ENCODE results near the gene ADGRV1.

The ADGRV1 gene

GRCh38 chr5:91077623-91078022, 519.0 kb downstream of the ADGRV1 start:
- TF ChIP-seq, protein P1, sequence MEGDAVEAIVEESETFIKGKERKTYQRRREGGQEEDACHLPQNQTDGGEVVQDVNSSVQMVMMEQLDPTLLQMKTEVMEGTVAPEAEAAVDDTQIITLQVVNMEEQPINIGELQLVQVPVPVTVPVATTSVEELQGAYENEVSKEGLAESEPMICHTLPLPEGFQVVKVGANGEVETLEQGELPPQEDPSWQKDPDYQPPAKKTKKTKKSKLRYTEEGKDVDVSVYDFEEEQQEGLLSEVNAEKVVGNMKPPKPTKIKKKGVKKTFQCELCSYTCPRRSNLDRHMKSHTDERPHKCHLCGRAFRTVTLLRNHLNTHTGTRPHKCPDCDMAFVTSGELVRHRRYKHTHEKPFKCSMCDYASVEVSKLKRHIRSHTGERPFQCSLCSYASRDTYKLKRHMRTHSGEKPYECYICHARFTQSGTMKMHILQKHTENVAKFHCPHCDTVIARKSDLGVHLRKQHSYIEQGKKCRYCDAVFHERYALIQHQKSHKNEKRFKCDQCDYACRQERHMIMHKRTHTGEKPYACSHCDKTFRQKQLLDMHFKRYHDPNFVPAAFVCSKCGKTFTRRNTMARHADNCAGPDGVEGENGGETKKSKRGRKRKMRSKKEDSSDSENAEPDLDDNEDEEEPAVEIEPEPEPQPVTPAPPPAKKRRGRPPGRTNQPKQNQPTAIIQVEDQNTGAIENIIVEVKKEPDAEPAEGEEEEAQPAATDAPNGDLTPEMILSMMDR (IDR thresholded peaks at IDR 0.05; ENCODE audit: insufficient read depth, low read length, poor library complexity, severe bottlenecking) = no peak
- Histone ChIP-seq H3K36me3 (ENCODE audit: control insufficient read depth, insufficient read depth, low read length) (no peaks in the 10 kb centered on the region), H3K4me3 (replicated peaks; ENCODE audit: low read depth, low read length) (no peak overlapping the region), H3K27me3 (replicated peaks; ENCODE audit: control insufficient read depth, insufficient read depth, low read length) (no peaks in the 10 kb centered on the region)
- DNase-seq (ENCODE audit: extremely low read depth, insufficient read length) = no peak

DNA sequence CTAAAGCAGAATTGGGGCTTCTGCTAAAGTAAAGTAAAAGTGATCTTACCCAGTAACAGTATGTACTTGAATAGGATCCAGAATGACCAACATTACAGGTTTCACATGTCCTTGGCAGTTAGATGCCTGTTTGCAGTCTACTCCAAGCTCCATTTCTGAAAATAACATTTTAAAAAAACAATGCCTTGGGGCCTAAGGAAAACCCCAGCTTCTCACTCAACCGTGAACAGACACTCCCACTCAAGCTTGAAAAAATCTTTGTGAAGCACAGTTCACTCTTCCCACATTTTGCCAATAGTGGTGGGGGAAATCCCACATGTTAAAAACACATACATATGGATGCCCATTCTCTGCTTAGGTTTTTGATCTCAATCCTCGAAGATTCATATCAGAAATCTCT, 520.4 kb downstream of the ADGRV1 start:
- Histone ChIP-seq H3K4me3 (replicated peaks; ENCODE audit: low read depth, low read length) (no peak overlapping the region), H3K36me3 (ENCODE audit: control insufficient read depth, insufficient read depth, low read length) (no peaks in the 10 kb centered on the region), H3K27me3 (replicated peaks; ENCODE audit: control insufficient read depth, insufficient read depth, low read length) (no peaks in the 10 kb centered on the region)
- DNase-seq (ENCODE audit: extremely low read depth, insufficient read length) = no peak
- TF ChIP-seq, protein P1 (IDR thresholded peaks at IDR 0.05; ENCODE audit: insufficient read depth, low read length, poor library complexity, severe bottlenecking) = no peak

DNA sequence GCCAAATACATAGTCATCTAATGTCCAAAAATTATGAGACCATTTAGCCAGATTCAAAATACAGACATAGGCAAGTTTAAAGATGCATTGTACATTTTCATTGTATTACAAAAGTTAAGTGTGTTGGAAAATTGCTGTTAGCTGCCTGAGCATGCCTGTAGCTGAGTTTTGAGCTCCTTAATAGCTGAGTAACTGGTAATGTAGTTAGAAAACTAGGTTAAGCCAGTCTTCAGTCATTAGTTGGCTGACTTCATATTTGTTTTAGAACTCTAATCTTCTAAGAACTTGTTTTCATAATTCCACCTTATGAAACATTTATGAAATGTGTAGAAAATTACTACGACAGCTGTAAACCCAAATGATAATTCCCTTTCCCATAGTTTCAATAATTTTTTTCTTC, 531.2 kb downstream of the ADGRV1 start:
- DNase-seq (ENCODE audit: extremely low read depth, insufficient read length) = no peak
- no peaks in the 10 kb centered on the region for H3K36me3 ChIP-seq (ENCODE audit: control insufficient read depth, insufficient read depth, low read length)
- H3K4me3 ChIP-seq (replicated peaks; ENCODE audit: low read depth, low read length) = no peak overlapping the region
- TF ChIP-seq, protein P1 (IDR thresholded peaks at IDR 0.05; ENCODE audit: insufficient read depth, low read length, poor library complexity, severe bottlenecking) = no peak
- H3K27me3 ChIP-seq (replicated peaks; ENCODE audit: control insufficient read depth, insufficient read depth, low read length) = no peaks in the 10 kb centered on the region; the same call in 1 of the 2 replicates

DNA sequence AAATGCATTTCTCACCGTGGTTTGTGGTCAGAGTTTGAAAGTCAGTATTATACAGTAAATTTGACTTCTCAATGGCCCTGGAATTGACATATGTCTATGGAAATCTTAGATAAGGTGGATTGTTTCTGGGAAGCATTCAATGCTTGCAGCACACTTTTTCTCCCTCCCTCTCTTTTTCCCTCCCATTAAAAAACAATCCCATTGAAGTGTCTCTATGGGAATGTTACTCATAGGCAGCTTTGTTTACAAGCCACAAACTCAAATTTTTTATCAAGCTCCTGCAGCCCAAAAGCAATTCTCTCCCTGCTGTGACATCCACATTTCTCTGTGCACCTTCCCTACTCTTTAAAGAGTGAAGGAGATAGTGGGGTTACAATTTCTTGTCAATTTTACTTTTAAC, 532.4 kb downstream of the ADGRV1 start:
- Histone ChIP-seq H3K27me3 (replicated peaks; ENCODE audit: control insufficient read depth, insufficient read depth, low read length) (no peaks in the 10 kb centered on the region; the same call in 1 of the 2 replicates), H3K4me3 (replicated peaks; ENCODE audit: low read depth, low read length) (no peak overlapping the region), H3K36me3 (ENCODE audit: control insufficient read depth, insufficient read depth, low read length) (no peaks in the 10 kb centered on the region)
- TF ChIP-seq, protein P1 (IDR thresholded peaks at IDR 0.05; ENCODE audit: insufficient read depth, low read length, poor library complexity, severe bottlenecking) = no peak
- DNase-seq (ENCODE audit: extremely low read depth, insufficient read length) = no peak

GRCh38 chr5:91091471-91092234, 533.1 kb downstream of the ADGRV1 start:
- Histone ChIP-seq H3K36me3 (ENCODE audit: control insufficient read depth, insufficient read depth, low read length) (no peaks in the 10 kb centered on the region), H3K27me3 (replicated peaks; ENCODE audit: control insufficient read depth, insufficient read depth, low read length) (no peaks in the 10 kb centered on the region; the same call in 1 of the 2 replicates), H3K4me3 (replicated peaks; ENCODE audit: low read depth, low read length) (no peak overlapping the region)
- no peak for DNase-seq (ENCODE audit: extremely low read depth, insufficient read length)
- TF ChIP-seq, protein P1 (IDR thresholded peaks at IDR 0.05; ENCODE audit: insufficient read depth, low read length, poor library complexity, severe bottlenecking) = no peak

Measured in GM06990 (cell line).